Prostate gland (tissue), 2 donors: ENCODE results near the gene DNMT3A. TPM values are rescaled to one million over a fixed set of nuclear protein-coding genes. Genes with fewer than 3 reads are reported as not detected.
"Not testable (repeated sequence)": the region's sequence is repeated elsewhere in the genome, so short reads cannot be mapped to it uniquely, and the experiment has no call there.

Experiments
- DNase-seq: peaks from one replicate; pipeline ENCODE4 v3.0.0-alpha.2; 2019; ENCODE audit warnings: low spot score
- H3K27ac ChIP-seq, 2 donors: fragments of 200-600 bp; sonication (generic); 2 replicates each; pipeline ENCODE4 v1.5.1; 2017 to 2019
- H3K27me3 ChIP-seq: fragments of 200-600 bp; sonication (generic); replicated peaks from 2 replicates; pipeline ENCODE4 v1.5.1; 2019; ENCODE audit not compliant: insufficient read depth
- H3K36me3 ChIP-seq, 2 donors: fragments of 200-600 bp; sonication (generic); 1 replicate in 1 of 2; 2 replicates in 1 of 2; pipeline versions ENCODE4 v1.5.1 to v1.8.1; 2017 to 2019
- H3K4me1 ChIP-seq: fragments of 200-600 bp; sonication (generic); replicated peaks from 2 replicates; pipeline ENCODE4 v1.5.1; 2019
- H3K4me3 ChIP-seq, 2 donors: fragments of 200-600 bp; sonication (generic); 2 replicates each; pipeline ENCODE4 v1.5.1; 2017 to 2019
- H3K9me3 ChIP-seq: fragments of 200-600 bp; sonication (generic); 2 replicates; pipeline ENCODE4 v1.5.1; 2017
- CTCF ChIP-seq, 4 experiments: fragments of 200-600 bp in 2 of 4; fragments of 450-650 bp in 2 of 4; sonication (generic) in 2 of 4; IDR thresholded peaks; 1 replicate in 3 of 4; 2 replicates in 1 of 4; pipeline ENCODE4 v1.5.1; 2016 to 2019; ENCODE audit warnings: antibody characterized with exemption in 4 of 4, mild to moderate bottlenecking in 2 of 4, moderate library complexity in 2 of 4
- POLR2A ChIP-seq: fragments of 450-650 bp; IDR thresholded peaks from one replicate; pipeline ENCODE4 v1.6.1; 2016; ENCODE audit warnings: antibody characterized with exemption, mild to moderate bottlenecking
- POLR2AphosphoS5 ChIP-seq: sonication (generic); formaldehyde crosslinking; IDR thresholded peaks from one replicate; pipeline ENCODE4 v1.6.1; 2017; ENCODE audit warnings: antibody characterized with exemption
- WGBS: methylation state at CpG from one replicate; pipeline ENCODE4 v1.1.5; 2018; 5-methylcytosine and 5-hydroxymethylcytosine counted together
- intact Hi-C: fragments of 100-400 bp; cut with DNase I; formaldehyde crosslinking; loops from one replicate; pipeline ENCODE4 v1.14.2; 2022
- total RNA-seq, 2 donors: library from RNA; depleted of rRNA; stranded (reverse); fragments of >200 nt; gene quantifications; one replicate each; pipeline ENCODE4 v1.1.0, GENCODE V29; 2016

Gene DNMT3A
- total RNA-seq, 2 donors from 2014 or later, result 8.7 to 28.2 TPM

GRCh38 chr2:25275575-25275965, 66.2 kb downstream of the DNMT3A start:
- intact Hi-C loops, result no loop called here
- Histone ChIP-seq H3K4me1 (no peaks in the 10 kb centered on the region), H3K36me3 (no peaks in the 10 kb centered on the region), H3K27ac (peak overlapping the region in 1 of 2 donors; percentile 23), H3K4me3 (no peak overlapping the region), H3K27me3 (no peaks in the 10 kb centered on the region), H3K9me3 (no peaks in the 10 kb centered on the region)
- TF ChIP-seq CTCF (IDR thresholded peaks at IDR 0.05), result no peak
- TF ChIP-seq POLR2A, result no peak
- TF ChIP-seq POLR2AphosphoS5, result no peak
- DNase-seq, result no peak
- WGBS, result 45% methylated on average over 6 of the region's 6 CpGs

GRCh38 chr2:25274868-25275574, 66.7 kb downstream of the DNMT3A start:
- no peak for DNase-seq
- WGBS, result 74% methylated on average over 27 of the region's 27 CpGs

GRCh38 chr2:25273985-25274535, 67.7 kb downstream of the DNMT3A start:
- H3K9me3 ChIP-seq, result no peaks in the 10 kb centered on the region
- no peaks in the 10 kb centered on the region for H3K27me3 ChIP-seq
- intact Hi-C loops, result no loop called here
- no peaks in the 10 kb centered on the region for H3K4me1 ChIP-seq
- TF ChIP-seq POLR2A, result no peak
- no peak for TF ChIP-seq CTCF (IDR thresholded peaks at IDR 0.05)
- TF ChIP-seq POLR2AphosphoS5, result no peak
- H3K4me3 ChIP-seq, result no peak overlapping the region
- no peak for DNase-seq
- no peak overlapping the region for H3K27ac ChIP-seq
- peaks cover 0 to 4% of the 10 kb centered on the region in 2 donors for H3K36me3 ChIP-seq
- WGBS, result 86% methylated on average over 5 of the region's 5 CpGs

More at GRCh38 chr2:25274868-25275574, 66.7 kb downstream of the DNMT3A start:
- no peak for TF ChIP-seq POLR2AphosphoS5
- no peak for TF ChIP-seq CTCF (IDR thresholded peaks at IDR 0.05)
- no peak for TF ChIP-seq POLR2A
- Histone ChIP-seq H3K9me3 (no peaks in the 10 kb centered on the region), H3K27ac (peak overlapping the region in 1 of 2 donors; percentile 23), H3K27me3 (no peaks in the 10 kb centered on the region), H3K36me3 (no peaks in the 10 kb centered on the region), H3K4me3 (no peak overlapping the region), H3K4me1 (no peaks in the 10 kb centered on the region)
- intact Hi-C loops, result no loop called here

- H3K27ac ChIP-seq, H3K9me3 ChIP-seq, H3K4me1 ChIP-seq, intact Hi-C loops, H3K27me3 ChIP-seq, DNase-seq, H3K4me3 ChIP-seq, H3K36me3 ChIP-seq: not testable (repeated sequence)
- 88% methylated on average over 9 of the region's 9 CpGs for WGBS
These were observed 69.0 kb downstream of the DNMT3A start for GRCh38 chr2:25272705-25273104.

GRCh38 chr2:25270061-25270460, 71.7 kb downstream of the DNMT3A start:
- Histone ChIP-seq H3K27ac (no peak overlapping the region), H3K4me1 (no peaks in the 10 kb centered on the region), H3K36me3 (peaks cover 0 to 4% of the 10 kb centered on the region in 2 donors), H3K9me3 (no peaks in the 10 kb centered on the region), H3K4me3 (no peak overlapping the region), H3K27me3 (no peaks in the 10 kb centered on the region)
- DNase-seq, result no peak
- TF ChIP-seq POLR2A (no peak), POLR2AphosphoS5 (no peak), CTCF (IDR thresholded peaks at IDR 0.05) (no peak)
- intact Hi-C loops, result no loop called here
- WGBS, result 77% methylated on average over 7 of the region's 7 CpGs
